Small intestine (tissue), 7 donors: Measurements from ENCODE around the gene EMID1. TPM values are rescaled to one million over a fixed set of nuclear protein-coding genes. Genes with fewer than 3 reads are reported as not detected.

ENCODE experiments used
- DNase-seq, 2 donors: peaks; one replicate each; pipeline versions ENCODE4 v3.0.0 to v3.0.0-alpha.2; 2013
- FAIRE-seq: peaks from 2 replicates; lab custom pipeline; 2012; peaks lifted over from hg19 to GRCh38; lab: Jason Lieb, UNC
- H3K27ac ChIP-seq, 3 donors: one replicate each; pipeline ENCODE4 v1.5.1; 2013; ENCODE audit warnings: low read length in 2 of 3, mild to moderate bottlenecking in 2 of 3, control low read depth in 1 of 3, inconsistent platforms in 1 of 3, low read depth in 1 of 3, moderate library complexity in 1 of 3
- H3K27me3 ChIP-seq, 3 donors: one replicate each; pipeline ENCODE4 v1.6.1; 2013; ENCODE audit warnings: low read length in 3 of 3, inconsistent platforms in 1 of 3; ENCODE audit not compliant: control insufficient read depth in 3 of 3, insufficient read depth in 3 of 3
- H3K36me3 ChIP-seq, 3 donors: one replicate each; pipeline ENCODE4 v1.6.1; 2013; ENCODE audit warnings: low read length in 3 of 3, inconsistent platforms in 1 of 3, low read depth in 1 of 3, mild to moderate bottlenecking in 1 of 3, moderate library complexity in 1 of 3; ENCODE audit not compliant: control insufficient read depth in 3 of 3, insufficient read depth in 2 of 3
- H3K4me1 ChIP-seq, 3 donors: one replicate each; pipeline ENCODE4 v1.6.1; 2013; ENCODE audit warnings: low read length in 2 of 3, inconsistent platforms in 1 of 3, low read depth in 1 of 3, mild to moderate bottlenecking in 1 of 3, moderate library complexity in 1 of 3; ENCODE audit not compliant: control insufficient read depth in 3 of 3, insufficient read depth in 2 of 3
- H3K4me3 ChIP-seq, 3 donors: one replicate each; pipeline ENCODE4 v1.5.1; 2013; ENCODE audit warnings: low read length in 3 of 3, control low read depth in 1 of 3, inconsistent platforms in 1 of 3, low read depth in 1 of 3, mild to moderate bottlenecking in 1 of 3, moderate library complexity in 1 of 3
- H3K9me3 ChIP-seq, 2 donors: one replicate each; pipeline ENCODE4 v1.6.1; 2013; ENCODE audit warnings: low read depth in 1 of 2, low read length in 1 of 2; ENCODE audit not compliant: control insufficient read depth in 2 of 2, insufficient read depth in 1 of 2
- WGBS, 3 donors: extraction: QIAGEN DNeasy Blood & Tissue Kit; methylation state at CpG; one replicate each; pipeline ENCODE4 v1.1.7; 2013; 5-methylcytosine and 5-hydroxymethylcytosine counted together
- polyA plus RNA-seq, 4 donors: library from polyadenylated mRNA; stranded (reverse) in 3 of 4; unstranded in 1 of 4; fragments of 200-250 nt in 3 of 4; fragments of 120-200 nt in 1 of 4; gene quantifications; one replicate each; pipeline versions ENCODE4 v1.2.1 to v1.2.3, GENCODE V29; 2013
- donor health status: healthy with polysubstance abuse.
- donor health status: control.
- donor health status: control.
- donor health status: Bipolar disorder and iron deficiency.
- donor health status: healthy.

Gene EMID1
- polyA plus RNA-seq, 4 donors, result 2.7 to 131 (median 4.7) TPM; not detected in 1

- Histone ChIP-seq H3K36me3 (no peaks in the 10 kb centered on the region), H3K4me1 (no peaks in the 10 kb centered on the region), H3K9me3 (no peaks in the 10 kb centered on the region), H3K27ac (no peak overlapping the region), H3K4me3 (no peak overlapping the region), H3K27me3 (no peaks in the 10 kb centered on the region)
- DNase-seq (no peak), FAIRE-seq (no peak)
- 71 to 86% (median 77%) methylated on average over 6 of the region's 6 CpGs for WGBS, 3 donors
Measured at GRCh38 chr22:29166180-29166579, 39.5 kb upstream of the EMID1 start.

GRCh38 chr22:29167032-29167911, 38.4 kb upstream of the EMID1 start:
- FAIRE-seq, result no peak
- Histone ChIP-seq H3K4me3 (no peak overlapping the region), H3K27ac (no peak overlapping the region), H3K36me3 (no peaks in the 10 kb centered on the region), H3K9me3 (no peaks in the 10 kb centered on the region), H3K27me3 (no peaks in the 10 kb centered on the region), H3K4me1 (no peaks in the 10 kb centered on the region)
- no peak for DNase-seq
- WGBS, 3 donors, result 70 to 82% (median 76%) methylated on average over 22 of the region's 22 CpGs

- no peaks in the 10 kb centered on the region for H3K4me1 ChIP-seq
- H3K4me3 ChIP-seq, result no peak overlapping the region
- FAIRE-seq (no peak), DNase-seq (no peak)
- H3K27me3 ChIP-seq, result no peaks in the 10 kb centered on the region
- H3K9me3 ChIP-seq, result peaks cover 0 to 11% of the 10 kb centered on the region in 2 donors
- H3K36me3 ChIP-seq, result no peaks in the 10 kb centered on the region
- 75 to 84% (median 84%) methylated on average over 10 of the region's 10 CpGs for WGBS, 3 donors
- no peak overlapping the region for H3K27ac ChIP-seq
Measured at GRCh38 chr22:29171721-29172120, 34.0 kb upstream of the EMID1 start.

- no peak for FAIRE-seq
- H3K4me1 ChIP-seq, result no peaks in the 10 kb centered on the region
- peaks cover 0 to 11% of the 10 kb centered on the region in 2 donors for H3K9me3 ChIP-seq
- DNase-seq, result no peak
- no peak overlapping the region for H3K27ac ChIP-seq
- H3K36me3 ChIP-seq, result no peaks in the 10 kb centered on the region
- H3K27me3 ChIP-seq, result no peaks in the 10 kb centered on the region
- WGBS, 3 donors, result 89 to 92% (median 89%) methylated on average over 6 of the region's 6 CpGs
- H3K4me3 ChIP-seq, result no peak overlapping the region
Measured at GRCh38 chr22:29172216-29172615, 33.5 kb upstream of the EMID1 start.

- no peak overlapping the region for H3K27ac ChIP-seq
- H3K9me3 ChIP-seq, result peaks cover 0 to 14% of the 10 kb centered on the region in 2 donors
- no peaks in the 10 kb centered on the region for H3K27me3 ChIP-seq
- no peak overlapping the region for H3K4me3 ChIP-seq
- H3K4me1 ChIP-seq, result no peaks in the 10 kb centered on the region
- H3K36me3 ChIP-seq, result no peaks in the 10 kb centered on the region
- WGBS, 3 donors, result 89 to 91% (median 90%) methylated on average over 1 of the region's 1 CpG
- FAIRE-seq (no peak), DNase-seq (no peak)
Measured at GRCh38 chr22:29175312-29175835, 30.3 kb upstream of the EMID1 start.

DNA sequence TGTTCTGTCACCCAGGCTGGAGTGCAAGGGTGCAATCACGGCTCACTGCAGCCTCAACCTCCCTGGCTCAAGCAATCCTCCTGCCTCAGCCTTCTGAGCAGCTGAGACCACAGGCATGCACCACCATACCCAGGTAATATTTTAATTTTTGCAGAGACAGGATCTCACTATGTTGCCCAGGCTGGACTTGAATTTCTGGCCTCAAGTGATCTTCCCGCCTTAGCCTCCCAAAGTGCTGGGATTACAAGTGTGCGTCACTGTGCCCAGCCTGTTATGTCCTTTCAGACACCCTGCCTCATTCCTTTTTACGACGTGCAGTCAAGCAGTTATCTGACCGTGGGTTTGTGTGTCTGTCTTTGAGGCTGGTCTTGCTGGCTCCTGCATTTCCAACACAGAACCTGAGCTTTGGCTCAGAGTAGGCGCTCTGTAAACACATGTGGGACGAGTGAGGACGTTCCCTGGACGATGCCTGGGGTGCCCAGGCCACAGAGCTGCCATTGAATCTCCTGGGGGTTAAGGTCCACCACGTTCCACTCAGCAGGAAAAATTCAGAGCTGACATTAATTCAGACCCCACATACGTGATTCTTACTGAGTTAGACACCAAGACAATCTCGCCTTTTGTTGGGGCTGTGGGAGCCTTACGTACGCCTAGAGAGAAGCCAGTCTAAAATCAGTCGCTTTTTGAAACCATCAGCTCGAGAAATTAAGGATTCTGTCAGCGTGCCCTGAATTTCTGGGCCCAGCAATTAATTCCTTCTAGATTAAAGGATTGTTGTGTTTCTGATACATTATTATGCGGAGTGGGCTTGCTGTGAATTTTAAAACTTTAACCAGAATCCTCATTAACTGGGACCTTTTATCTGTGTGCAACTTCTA, 21.5 kb upstream of the EMID1 start:
- no peak for DNase-seq
- Histone ChIP-seq H3K27ac (no peak overlapping the region), H3K4me1 (no peaks in the 10 kb centered on the region), H3K27me3 (no peaks in the 10 kb centered on the region), H3K4me3 (no peak overlapping the region), H3K36me3 (peaks cover 0 to 6% (median 0%) of the 10 kb centered on the region in 3 donors), H3K9me3 (peaks cover 0 to 4% of the 10 kb centered on the region in 2 donors)
- FAIRE-seq, result no peak
- WGBS, 3 donors, result 72 to 78% (median 77%) methylated on average over 19 of the region's 19 CpGs

DNA sequence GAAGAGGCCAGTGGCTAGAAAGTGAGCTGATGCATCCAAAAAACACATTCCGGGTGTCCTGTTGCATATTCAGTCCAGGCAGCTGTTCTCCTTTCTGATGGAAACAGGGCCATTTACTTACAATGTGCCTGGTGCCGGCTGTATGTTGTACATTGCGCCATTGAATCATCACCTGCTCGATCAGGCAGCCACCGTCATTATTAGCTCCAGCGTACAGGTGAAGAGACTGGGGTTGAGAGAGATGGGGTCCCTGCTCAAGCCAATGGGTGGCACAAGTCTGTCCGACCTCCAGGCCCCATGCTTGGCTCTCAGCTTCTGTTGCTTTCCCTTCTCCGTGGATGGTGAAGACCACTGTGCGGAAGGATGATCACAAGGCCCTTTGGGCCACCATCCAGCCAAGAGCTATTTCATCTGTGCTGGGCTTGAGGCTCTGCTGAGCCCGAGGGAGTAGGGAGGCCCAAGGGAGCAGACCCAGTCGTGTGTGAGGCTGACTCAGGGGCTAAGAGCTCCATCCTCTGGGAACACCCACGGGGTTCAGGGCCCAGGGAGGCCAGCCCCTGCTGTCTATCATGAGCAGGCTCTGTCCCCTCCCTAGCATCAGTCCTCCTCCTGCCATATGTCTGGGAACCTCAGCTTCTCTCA, 20.7 kb upstream of the EMID1 start:
- no peak overlapping the region for H3K4me3 ChIP-seq
- H3K4me1 ChIP-seq, result no peaks in the 10 kb centered on the region
- no peaks in the 10 kb centered on the region for H3K27me3 ChIP-seq
- no peak for FAIRE-seq
- peaks cover 0 to 4% of the 10 kb centered on the region in 2 donors for H3K9me3 ChIP-seq
- DNase-seq, result no peak
- peaks cover 0 to 6% (median 0%) of the 10 kb centered on the region in 3 donors for H3K36me3 ChIP-seq
- no peak overlapping the region for H3K27ac ChIP-seq
- 86 to 89% (median 89%) methylated on average over 12 of the region's 12 CpGs for WGBS, 3 donors

GRCh38 chr22:29186302-29186701, 19.4 kb upstream of the EMID1 start:
- FAIRE-seq, result no peak
- peaks cover 0 to 6% (median 0%) of the 10 kb centered on the region in 3 donors for H3K36me3 ChIP-seq
- no peaks in the 10 kb centered on the region for H3K27me3 ChIP-seq
- 89 to 100% (median 93%) methylated on average over 1 of the region's 1 CpG for WGBS, 3 donors
- DNase-seq, result no peak
- no peak overlapping the region for H3K27ac ChIP-seq
- no peaks in the 10 kb centered on the region for H3K9me3 ChIP-seq
- no peaks in the 10 kb centered on the region for H3K4me1 ChIP-seq
- no peak overlapping the region for H3K4me3 ChIP-seq
